GM12878 (cell line): ENCODE results near the gene CRYL1.

Source experiments
- BCL3 ChIP-seq: IDR thresholded peaks from 2 replicates; pipeline ENCODE4 v1.6.1; 2011; ENCODE audit warnings: borderline replicate concordance, low read depth, mild to moderate bottlenecking, moderate library complexity, low read length; ENCODE audit not compliant: insufficient read depth, poor library complexity, severe bottlenecking
- RCOR1 ChIP-seq: conservative IDR thresholded peaks from 2 replicates; pipeline ENCODE4 v1.6.1; 2012; ENCODE audit warnings: low read depth, low read length, improper control_type of control experiment
- USF1 ChIP-seq: IDR thresholded peaks from 2 replicates; pipeline ENCODE4 v1.6.1; 2011; ENCODE audit warnings: borderline replicate concordance, low read depth, mild to moderate bottlenecking, moderate library complexity, mixed read lengths, low read length; ENCODE audit not compliant: insufficient read depth; ENCODE audit errors: extremely low read length
- USF2 ChIP-seq: IDR thresholded peaks from 2 replicates; pipeline ENCODE4 v1.6.1; 2011; ENCODE audit warnings: low read depth, low read length, improper control_type of control experiment, borderline replicate concordance

GRCh38 chr13:20431080-20431479 lies 94.6 kb downstream of the CRYL1 start:
- TF ChIP-seq RCOR1 (no peak), BCL3 (no peak), USF1 (no peak), USF2 (no peak)
